SKM-1 treated with dmso at 0.1 percent for 144 hours (cell line): ENCODE results near the gene ARHGEF7.
"Not testable (repeated sequence)": the region's sequence is repeated elsewhere in the genome, so short reads cannot be mapped to it uniquely, and the experiment has no call there.

Source experiments
- DNase-seq: peaks from one replicate; lab custom pipeline; 2025; ENCODE audit not compliant: unreplicated experiment; lab: John Stamatoyannopoulos, UW

ARHGEF7 gene

GRCh38 chr13:111171112-111171511, 56.0 kb downstream of the ARHGEF7 start:
- DNase-seq: no peak

GRCh38 chr13:111171629-111172028, 56.5 kb downstream of the ARHGEF7 start:
- DNase-seq: no peak

- no peak for DNase-seq
Measured at GRCh38 chr13:111174377-111175114, 59.4 kb downstream of the ARHGEF7 start.

- DNase-seq: no peak
Measured at GRCh38 chr13:111175372-111175771, 60.3 kb downstream of the ARHGEF7 start.

- DNase-seq: no peak
Measured at GRCh38 chr13:111175935-111176334, 60.8 kb downstream of the ARHGEF7 start.

- DNase-seq: no peak
Measured at GRCh38 chr13:111176421-111176820, 61.3 kb downstream of the ARHGEF7 start.

GRCh38 chr13:111177081-111177711, 62.1 kb downstream of the ARHGEF7 start:
- no peak for DNase-seq

GRCh38 chr13:111177921-111178320, 62.8 kb downstream of the ARHGEF7 start:
- no peak for DNase-seq

GRCh38 chr13:111178402-111178801, 63.3 kb downstream of the ARHGEF7 start:
- no peak for DNase-seq

- DNase-seq: no peak
Measured at GRCh38 chr13:111179908-111180760, 65.0 kb downstream of the ARHGEF7 start.

- DNase-seq: no peak
Measured at GRCh38 chr13:111181977-111182376, 66.9 kb downstream of the ARHGEF7 start.

GRCh38 chr13:111183087-111183645, 68.1 kb downstream of the ARHGEF7 start:
- DNase-seq: no peak

- DNase-seq: no peak
Measured at GRCh38 chr13:111183959-111184358, 68.8 kb downstream of the ARHGEF7 start.

- DNase-seq: no peak
Measured at GRCh38 chr13:111184458-111185401, 69.6 kb downstream of the ARHGEF7 start.

GRCh38 chr13:111186305-111186935, 71.3 kb downstream of the ARHGEF7 start:
- no peak for DNase-seq

- no peak for DNase-seq
Measured at GRCh38 chr13:111187960-111188541, 72.9 kb downstream of the ARHGEF7 start.

- not testable (repeated sequence) for DNase-seq
Measured at GRCh38 chr13:111189064-111189505, 74.0 kb downstream of the ARHGEF7 start.

GRCh38 chr13:111189516-111189915, 74.4 kb downstream of the ARHGEF7 start:
- not testable (repeated sequence) for DNase-seq

GRCh38 chr13:111193223-111193622, 78.1 kb downstream of the ARHGEF7 start:
- DNase-seq: not testable (repeated sequence)
